ENCODE data around the gene CYP17A1. TPM values are rescaled to one million over a fixed set of nuclear protein-coding genes. Genes with fewer than 3 reads are reported as not detected.

CYP17A1 gene
- total and polyA plus RNA-seq, 2 donors (not counting 1 experiment from before 2014, with no cell fraction given): not detected

DNA sequence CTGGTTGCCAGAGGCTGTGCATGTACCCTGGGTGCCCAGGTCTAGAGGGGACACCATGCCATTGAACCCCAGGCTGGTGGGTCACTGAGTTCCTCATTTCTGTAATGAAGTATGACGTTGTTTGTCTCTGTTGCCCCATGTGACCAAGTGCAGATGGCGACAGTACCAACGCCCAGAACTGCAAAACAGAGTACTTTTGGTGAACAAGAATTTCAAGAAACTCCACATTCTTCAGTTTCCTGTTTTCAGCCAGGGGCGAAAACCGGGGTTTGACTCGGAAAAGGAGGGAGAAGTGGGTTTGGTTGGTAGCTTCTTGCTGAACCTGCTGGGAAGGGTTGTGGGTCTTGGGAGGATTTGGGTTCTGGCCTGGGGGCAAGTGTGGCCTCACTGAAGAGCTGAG, 18.2 kb downstream of the CYP17A1 start:
- TF ChIP-seq, protein P1, sequence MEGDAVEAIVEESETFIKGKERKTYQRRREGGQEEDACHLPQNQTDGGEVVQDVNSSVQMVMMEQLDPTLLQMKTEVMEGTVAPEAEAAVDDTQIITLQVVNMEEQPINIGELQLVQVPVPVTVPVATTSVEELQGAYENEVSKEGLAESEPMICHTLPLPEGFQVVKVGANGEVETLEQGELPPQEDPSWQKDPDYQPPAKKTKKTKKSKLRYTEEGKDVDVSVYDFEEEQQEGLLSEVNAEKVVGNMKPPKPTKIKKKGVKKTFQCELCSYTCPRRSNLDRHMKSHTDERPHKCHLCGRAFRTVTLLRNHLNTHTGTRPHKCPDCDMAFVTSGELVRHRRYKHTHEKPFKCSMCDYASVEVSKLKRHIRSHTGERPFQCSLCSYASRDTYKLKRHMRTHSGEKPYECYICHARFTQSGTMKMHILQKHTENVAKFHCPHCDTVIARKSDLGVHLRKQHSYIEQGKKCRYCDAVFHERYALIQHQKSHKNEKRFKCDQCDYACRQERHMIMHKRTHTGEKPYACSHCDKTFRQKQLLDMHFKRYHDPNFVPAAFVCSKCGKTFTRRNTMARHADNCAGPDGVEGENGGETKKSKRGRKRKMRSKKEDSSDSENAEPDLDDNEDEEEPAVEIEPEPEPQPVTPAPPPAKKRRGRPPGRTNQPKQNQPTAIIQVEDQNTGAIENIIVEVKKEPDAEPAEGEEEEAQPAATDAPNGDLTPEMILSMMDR (conservative IDR thresholded peaks at IDR 0.05 in 1 of 2, IDR thresholded peaks at IDR 0.05 in 1 of 2; ENCODE audit: low read depth in 1 of 2, low read length in 2 of 2): no peak
- no peak for TF ChIP-seq EZH2 (IDR thresholded peaks at IDR 0.05; ENCODE audit: low read length, missing control alignments)
- Histone ChIP-seq H3K36me3 (ENCODE audit: control insufficient read depth, insufficient read depth, low read length) (no peaks in the 10 kb centered on the region), H3K27me3 (ENCODE audit: control insufficient read depth, insufficient read depth, low read length) (no peaks in the 10 kb centered on the region), H3K9ac (ENCODE audit: insufficient read depth, low read length) (no peak overlapping the region), H3K4me2 (ENCODE audit: extremely low read depth, insufficient read depth, low read length) (no peak overlapping the region), H3K27ac (ENCODE audit: insufficient read depth, low read length) (no peak overlapping the region), H3K9me3 (ENCODE audit: control insufficient read depth, insufficient read depth, low read depth, low read length) (no peaks in the 10 kb centered on the region), H4K20me1 (ENCODE audit: control insufficient read depth, extremely low read depth, insufficient read depth, low read length) (no peaks in the 10 kb centered on the region), H3K79me2 (ENCODE audit: control insufficient read depth, insufficient read depth, low read length) (no peaks in the 10 kb centered on the region), H3K4me1 (ENCODE audit: control insufficient read depth, extremely low read depth, insufficient read depth, low read length) (peaks cover 21% of the 10 kb centered on the region), H2AFZ (ENCODE audit: low read length) (no peak overlapping the region), H3K4me3 (replicated peaks in 1 of 4; ENCODE audit: control extremely low read depth in 1 of 4, insufficient read depth in 1 of 4, low read depth in 3 of 4, low read length in 4 of 4) (no peak overlapping the region)
- DNase-seq (ENCODE audit: low read depth in 2 of 2): no peak

GRCh38 chr10:102817175-102817574, 20.0 kb downstream of the CYP17A1 start:
- Histone ChIP-seq H3K9me3 (ENCODE audit: control insufficient read depth, insufficient read depth, low read depth, low read length) (no peaks in the 10 kb centered on the region), H3K4me2 (ENCODE audit: extremely low read depth, insufficient read depth, low read length) (no peak overlapping the region), H3K4me1 (ENCODE audit: control insufficient read depth, extremely low read depth, insufficient read depth, low read length) (peaks cover 22% of the 10 kb centered on the region), H3K36me3 (ENCODE audit: control insufficient read depth, insufficient read depth, low read length) (peaks cover 9% of the 10 kb centered on the region), H3K27me3 (ENCODE audit: control insufficient read depth, insufficient read depth, low read length) (no peaks in the 10 kb centered on the region), H3K4me3 (replicated peaks in 1 of 4; ENCODE audit: control extremely low read depth in 1 of 4, insufficient read depth in 1 of 4, low read depth in 3 of 4, low read length in 4 of 4) (no peak overlapping the region), H4K20me1 (ENCODE audit: control insufficient read depth, extremely low read depth, insufficient read depth, low read length) (no peaks in the 10 kb centered on the region), H3K79me2 (ENCODE audit: control insufficient read depth, insufficient read depth, low read length) (no peaks in the 10 kb centered on the region), H3K9ac (ENCODE audit: insufficient read depth, low read length) (no peak overlapping the region), H3K27ac (ENCODE audit: insufficient read depth, low read length) (no peak overlapping the region), H2AFZ (ENCODE audit: low read length) (no peak overlapping the region)
- TF ChIP-seq, protein P1 (conservative IDR thresholded peaks at IDR 0.05 in 1 of 2, IDR thresholded peaks at IDR 0.05 in 1 of 2; ENCODE audit: low read depth in 1 of 2, low read length in 2 of 2): no peak
- TF ChIP-seq EZH2 (IDR thresholded peaks at IDR 0.05; ENCODE audit: low read length, missing control alignments): no peak
- DNase-seq (ENCODE audit: low read depth in 2 of 2): no peak

DNA sequence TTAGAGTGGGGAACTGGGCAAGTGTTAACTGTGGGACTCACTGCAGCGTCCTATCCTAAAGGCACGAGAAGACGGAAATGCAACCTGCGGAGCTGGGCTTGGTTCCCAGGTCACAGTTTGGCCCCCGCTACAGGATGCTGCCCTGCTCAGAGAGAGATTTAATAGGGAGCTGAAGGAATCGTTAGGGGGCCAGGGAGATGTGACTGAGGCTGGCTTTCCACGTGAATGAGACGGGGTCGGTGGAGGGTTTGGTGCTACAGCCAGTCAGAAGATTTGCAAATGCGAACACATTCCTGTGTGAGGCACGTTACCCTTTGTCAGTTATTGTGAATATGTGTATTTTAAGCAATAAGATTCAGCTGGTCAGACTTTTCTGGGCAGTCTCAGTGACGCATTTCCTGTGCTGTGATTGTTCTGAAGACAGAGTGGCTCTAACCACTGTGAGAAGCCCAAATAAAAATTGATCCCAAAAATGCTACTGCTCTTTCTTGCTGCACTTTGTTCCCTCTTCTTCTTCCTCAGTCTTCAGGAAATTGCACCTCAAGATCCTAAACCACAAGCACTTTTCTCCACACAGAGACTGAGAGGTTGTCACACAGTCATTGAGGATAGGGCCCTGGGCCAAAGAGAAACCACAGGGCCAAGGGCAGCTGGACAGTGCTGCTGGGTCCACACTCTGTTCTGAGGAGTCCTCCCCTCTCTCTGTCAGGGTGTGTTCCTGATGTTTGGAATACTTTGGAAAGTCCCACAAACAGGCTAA, 21.2 kb downstream of the CYP17A1 start:
- peak; percentile 91 for DNase-seq (ENCODE audit: low read depth in 2 of 2)
- Histone ChIP-seq H3K4me1 (ENCODE audit: control insufficient read depth, extremely low read depth, insufficient read depth, low read length) (peaks cover 22% of the 10 kb centered on the region), H3K27ac (ENCODE audit: insufficient read depth, low read length) (peak overlapping the region; percentile 94), H3K27me3 (ENCODE audit: control insufficient read depth, insufficient read depth, low read length) (no peaks in the 10 kb centered on the region), H4K20me1 (ENCODE audit: control insufficient read depth, extremely low read depth, insufficient read depth, low read length) (no peaks in the 10 kb centered on the region), H3K4me3 (replicated peaks in 1 of 4; ENCODE audit: control extremely low read depth in 1 of 4, insufficient read depth in 1 of 4, low read depth in 3 of 4, low read length in 4 of 4) (no peak overlapping the region), H3K4me2 (ENCODE audit: extremely low read depth, insufficient read depth, low read length) (peak overlapping the region; percentile 72), H3K36me3 (ENCODE audit: control insufficient read depth, insufficient read depth, low read length) (peaks cover 11% of the 10 kb centered on the region), H3K9ac (ENCODE audit: insufficient read depth, low read length) (peak overlapping the region; percentile 56), H3K79me2 (ENCODE audit: control insufficient read depth, insufficient read depth, low read length) (no peaks in the 10 kb centered on the region), H2AFZ (ENCODE audit: low read length) (no peak overlapping the region), H3K9me3 (ENCODE audit: control insufficient read depth, insufficient read depth, low read depth, low read length) (no peaks in the 10 kb centered on the region)
- TF ChIP-seq EZH2 (IDR thresholded peaks at IDR 0.05; ENCODE audit: low read length, missing control alignments): no peak
- TF ChIP-seq, protein P1 (conservative IDR thresholded peaks at IDR 0.05 in 1 of 2, IDR thresholded peaks at IDR 0.05 in 1 of 2; ENCODE audit: low read depth in 1 of 2, low read length in 2 of 2): no peak

All from fibroblast of lung (primary cell).